ENCODE data around the gene SEMA5A. TPM values are rescaled to one million over a fixed set of nuclear protein-coding genes. Genes with fewer than 3 reads are reported as not detected.
A peak's percentile ranks its signal among the peaks of the same experiment; 100 is the strongest.

SEMA5A gene, protein sequence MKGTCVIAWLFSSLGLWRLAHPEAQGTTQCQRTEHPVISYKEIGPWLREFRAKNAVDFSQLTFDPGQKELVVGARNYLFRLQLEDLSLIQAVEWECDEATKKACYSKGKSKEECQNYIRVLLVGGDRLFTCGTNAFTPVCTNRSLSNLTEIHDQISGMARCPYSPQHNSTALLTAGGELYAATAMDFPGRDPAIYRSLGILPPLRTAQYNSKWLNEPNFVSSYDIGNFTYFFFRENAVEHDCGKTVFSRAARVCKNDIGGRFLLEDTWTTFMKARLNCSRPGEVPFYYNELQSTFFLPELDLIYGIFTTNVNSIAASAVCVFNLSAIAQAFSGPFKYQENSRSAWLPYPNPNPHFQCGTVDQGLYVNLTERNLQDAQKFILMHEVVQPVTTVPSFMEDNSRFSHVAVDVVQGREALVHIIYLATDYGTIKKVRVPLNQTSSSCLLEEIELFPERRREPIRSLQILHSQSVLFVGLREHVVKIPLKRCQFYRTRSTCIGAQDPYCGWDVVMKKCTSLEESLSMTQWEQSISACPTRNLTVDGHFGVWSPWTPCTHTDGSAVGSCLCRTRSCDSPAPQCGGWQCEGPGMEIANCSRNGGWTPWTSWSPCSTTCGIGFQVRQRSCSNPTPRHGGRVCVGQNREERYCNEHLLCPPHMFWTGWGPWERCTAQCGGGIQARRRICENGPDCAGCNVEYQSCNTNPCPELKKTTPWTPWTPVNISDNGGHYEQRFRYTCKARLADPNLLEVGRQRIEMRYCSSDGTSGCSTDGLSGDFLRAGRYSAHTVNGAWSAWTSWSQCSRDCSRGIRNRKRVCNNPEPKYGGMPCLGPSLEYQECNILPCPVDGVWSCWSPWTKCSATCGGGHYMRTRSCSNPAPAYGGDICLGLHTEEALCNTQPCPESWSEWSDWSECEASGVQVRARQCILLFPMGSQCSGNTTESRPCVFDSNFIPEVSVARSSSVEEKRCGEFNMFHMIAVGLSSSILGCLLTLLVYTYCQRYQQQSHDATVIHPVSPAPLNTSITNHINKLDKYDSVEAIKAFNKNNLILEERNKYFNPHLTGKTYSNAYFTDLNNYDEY
- total RNA-seq = 10 to 100 TPM; 16.2 to 19.7 TPM
- long read RNA-seq, partial matches to known transcripts = 2 of 4 reads
- long read RNA-seq, other reads (novel, unspliced or antisense) = 2 of 4 reads

DNA sequence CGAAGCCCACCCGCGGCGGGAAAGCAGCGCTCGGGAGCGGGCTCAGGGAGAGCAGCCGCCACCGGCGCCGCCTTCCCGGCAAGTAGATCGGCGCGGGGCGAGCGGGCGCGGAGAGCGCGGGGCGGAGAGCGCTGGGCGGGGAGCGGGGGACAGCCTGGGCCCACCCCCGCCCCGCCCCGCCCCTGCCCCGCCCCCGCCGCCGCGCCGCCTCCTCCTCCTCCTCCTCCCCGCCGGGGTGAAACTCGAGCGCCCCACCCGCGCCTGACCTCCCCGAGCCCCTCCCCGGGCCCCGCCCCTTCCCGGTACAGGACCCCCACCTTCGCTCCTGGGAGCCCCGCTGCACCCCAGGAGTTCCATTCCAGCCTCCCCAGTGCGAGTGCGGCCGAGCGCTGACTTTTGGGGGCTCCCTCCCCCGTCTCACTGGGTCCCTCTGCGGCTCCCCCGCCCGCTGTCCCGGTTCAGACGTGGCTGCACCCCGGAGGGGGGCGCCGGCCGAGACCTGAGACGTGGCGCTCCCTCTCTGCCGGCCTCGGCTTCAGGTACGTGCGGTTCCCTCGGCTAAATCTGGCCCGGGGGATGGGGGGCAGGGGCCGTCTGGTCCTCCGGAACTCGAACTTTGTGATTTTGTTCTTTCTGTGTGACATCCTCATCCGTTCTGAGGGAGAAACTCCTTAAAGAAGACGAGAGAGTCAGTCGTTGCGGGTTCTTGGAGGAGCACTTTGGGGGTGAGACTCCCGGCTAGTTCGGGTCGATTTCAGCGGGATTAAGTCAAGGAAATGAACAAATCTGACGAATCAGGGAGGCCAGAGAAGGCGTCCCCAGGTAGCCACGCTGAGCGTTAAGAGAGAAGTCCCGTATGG lies at the start of gene SEMA5A:
TSS of gene SEMA5A (minus strand) at position 84 of the 860 bp plus-strand sequence. CDS start 166,129 bp downstream, outside the sequence.
- DNase-seq = peak; percentile 82
- intact Hi-C loops (cut with DNase I) = loop anchor here (2.0 to 10.0 kb wide), 2 partner anchors 185 to 191 kb away; no protein-coding TSS in a partner anchor
- ATAC-seq = peak; percentile 87 to 89

DNA sequence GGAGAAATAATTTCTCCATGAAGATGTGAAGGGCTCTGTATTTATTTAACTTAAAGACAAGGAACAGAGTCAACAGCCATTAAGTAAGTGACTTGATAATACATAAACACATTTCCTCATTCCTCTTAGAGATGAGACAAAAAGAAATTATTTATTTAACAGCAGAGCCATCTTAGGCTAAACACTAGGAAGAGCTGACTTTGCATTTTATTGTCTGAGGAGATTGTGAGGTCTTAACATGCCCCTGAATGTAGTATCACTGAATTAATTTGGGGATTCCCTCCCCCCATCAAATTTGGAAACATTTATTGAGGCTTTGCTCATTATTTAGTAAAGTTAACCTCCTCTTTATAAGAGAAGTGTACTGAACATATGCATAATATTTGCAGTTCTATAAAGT lies 49.0 kb upstream of the SEMA5A start:
- intact Hi-C loops (cut with DNase I) = no loop called here
- ATAC-seq = no peak
- no peak for DNase-seq

DNA sequence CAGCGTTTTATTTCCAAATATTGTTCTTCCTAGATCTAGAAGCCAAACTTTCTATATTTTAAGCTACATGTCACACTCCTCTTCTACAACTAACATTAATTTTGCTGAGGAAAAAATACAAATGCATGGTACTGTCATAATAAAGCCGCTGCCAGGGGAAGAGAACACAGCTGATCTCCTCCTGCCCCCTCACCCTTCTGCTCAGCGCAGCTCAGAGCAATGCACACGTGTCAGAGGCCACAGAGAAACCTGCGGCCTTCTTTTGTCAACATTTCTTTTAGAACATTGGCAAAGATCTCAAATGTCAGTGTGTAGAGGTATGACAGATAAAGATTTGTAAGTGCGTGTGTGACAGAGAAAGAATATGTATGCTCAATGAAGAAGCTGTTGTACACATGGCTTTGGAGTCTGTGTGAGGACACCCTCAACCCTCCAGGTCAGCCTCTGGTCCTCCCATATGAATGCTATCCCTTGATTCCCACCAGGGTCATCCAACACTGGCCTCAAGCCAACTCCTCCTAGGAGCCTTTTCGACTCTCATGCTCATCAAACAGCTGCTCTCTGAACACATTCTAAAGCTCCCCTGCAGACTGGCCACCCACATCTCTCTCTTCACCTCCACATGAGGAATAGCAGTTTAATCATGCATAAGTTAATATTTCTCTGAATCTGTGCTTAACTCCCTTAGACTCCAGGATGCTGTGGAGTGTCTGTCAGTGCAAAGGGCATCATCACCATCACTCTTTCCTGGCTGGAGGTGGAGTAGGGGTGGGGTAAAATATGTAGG lies 43.4 kb upstream of the SEMA5A start:
- no peak for ATAC-seq
- intact Hi-C loops (cut with DNase I) = no loop called here
- DNase-seq = no peak

DNA sequence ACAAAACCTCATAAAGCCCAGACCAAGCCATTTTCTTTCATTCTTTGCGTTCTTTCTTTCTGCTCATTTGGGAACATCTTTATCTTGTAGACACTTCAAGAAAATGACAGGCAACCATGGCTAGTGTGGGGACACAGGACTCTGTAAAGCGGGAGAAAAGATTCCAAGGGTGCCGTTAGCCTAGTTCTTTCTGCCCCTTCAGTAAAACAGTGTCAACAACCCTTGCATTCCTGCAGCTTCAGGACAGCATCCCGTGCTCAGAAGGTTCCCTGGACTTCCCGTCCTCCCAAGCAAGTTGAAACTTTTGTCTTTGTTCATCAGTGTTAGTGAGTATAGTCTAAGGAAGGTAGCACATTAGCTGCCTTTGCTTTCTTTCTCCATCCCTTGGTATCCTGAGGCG lies 42.4 kb upstream of the SEMA5A start:
- no peak for ATAC-seq
- intact Hi-C loops (cut with DNase I) = no loop called here

DNA sequence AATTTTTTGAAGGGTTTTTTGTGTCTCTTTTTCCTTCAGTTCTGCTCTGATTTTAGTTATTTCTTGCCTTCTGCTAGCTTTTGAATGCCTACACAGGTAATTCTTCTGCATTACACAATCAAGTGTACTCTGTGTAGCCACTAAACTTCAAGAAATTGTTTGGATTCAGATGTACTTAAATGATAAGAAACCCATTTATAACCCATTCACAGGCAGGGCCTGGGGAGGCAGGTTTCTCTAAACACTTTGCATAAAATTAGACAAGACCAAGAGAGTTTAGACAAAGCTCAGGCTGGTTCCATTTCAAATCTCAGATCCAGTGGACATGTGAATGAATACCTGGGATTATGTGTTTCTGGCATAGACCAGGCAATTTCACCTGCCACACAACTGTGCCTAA lies 41.3 kb upstream of the SEMA5A start:
- intact Hi-C loops (cut with DNase I) = no loop called here
- ATAC-seq (no peak), DNase-seq (no peak)

More for the DNA sequence above, 42.4 kb upstream of the SEMA5A start:
- no peak for DNase-seq

DNA sequence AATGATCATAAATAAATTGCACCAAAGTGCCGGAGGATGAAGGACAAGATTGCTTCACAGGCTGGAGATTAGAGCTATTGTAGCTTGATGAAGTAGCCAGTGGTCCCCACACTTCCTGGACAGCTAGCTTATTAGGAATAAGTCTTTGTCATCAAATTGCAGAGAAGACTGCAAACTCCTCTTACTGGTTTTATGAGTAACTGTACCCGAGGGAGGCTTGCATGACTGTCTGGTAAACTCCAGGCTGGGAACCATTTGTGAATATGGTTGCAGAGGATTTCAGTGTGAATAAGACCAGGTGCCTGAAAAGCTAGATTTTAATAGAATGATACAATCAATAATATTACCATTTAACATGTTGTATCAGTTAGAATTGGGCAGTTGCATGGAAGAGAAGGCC lies 36.5 kb upstream of the SEMA5A start:
- DNase-seq = no peak
- intact Hi-C loops (cut with DNase I) = no loop called here
- no peak for ATAC-seq

DNA sequence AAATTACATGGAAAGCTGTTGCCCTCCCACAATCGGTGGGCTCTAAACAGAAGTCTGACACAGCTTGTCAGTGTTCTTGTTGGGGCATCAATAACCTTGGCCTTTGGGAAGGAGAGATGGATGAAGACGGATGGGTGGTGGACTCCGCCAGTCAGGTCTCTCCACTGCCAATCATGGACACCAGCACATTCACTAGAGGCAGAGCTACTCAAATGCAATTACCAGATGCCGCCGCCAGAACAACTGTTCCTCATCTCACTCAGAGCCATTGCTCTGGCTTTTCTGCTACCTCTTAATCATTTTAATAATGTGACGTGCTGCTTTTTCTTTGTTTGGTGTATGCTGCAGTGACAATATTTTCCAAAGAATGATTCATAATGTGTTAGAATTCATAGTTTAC lies 27.9 kb upstream of the SEMA5A start:
- intact Hi-C loops (cut with DNase I) = no loop called here
- no peak for ATAC-seq

DNA sequence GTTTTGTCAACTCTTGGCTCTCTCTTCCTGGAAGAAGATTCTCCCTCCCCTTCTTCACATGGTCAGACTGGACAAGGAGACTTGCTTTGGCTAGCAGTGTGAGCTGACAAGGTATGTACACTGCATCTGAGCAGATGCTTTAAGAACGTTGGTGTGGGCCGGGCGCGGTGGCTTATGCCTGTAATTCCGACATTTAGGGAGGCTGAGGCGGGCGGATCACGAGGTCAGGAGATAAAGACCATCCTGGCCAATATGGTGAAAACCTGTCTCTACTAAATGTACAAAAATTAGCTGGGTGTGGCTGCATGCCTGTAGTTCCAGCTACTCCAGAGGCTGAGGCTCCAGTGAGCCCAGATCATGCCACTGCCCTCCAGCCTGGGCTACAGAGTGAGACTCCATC lies 26.4 kb upstream of the SEMA5A start:
- no peak for ATAC-seq
- intact Hi-C loops (cut with DNase I) = no loop called here
- no peak for DNase-seq

More for the DNA sequence above, 27.9 kb upstream of the SEMA5A start:
- no peak for DNase-seq

DNA sequence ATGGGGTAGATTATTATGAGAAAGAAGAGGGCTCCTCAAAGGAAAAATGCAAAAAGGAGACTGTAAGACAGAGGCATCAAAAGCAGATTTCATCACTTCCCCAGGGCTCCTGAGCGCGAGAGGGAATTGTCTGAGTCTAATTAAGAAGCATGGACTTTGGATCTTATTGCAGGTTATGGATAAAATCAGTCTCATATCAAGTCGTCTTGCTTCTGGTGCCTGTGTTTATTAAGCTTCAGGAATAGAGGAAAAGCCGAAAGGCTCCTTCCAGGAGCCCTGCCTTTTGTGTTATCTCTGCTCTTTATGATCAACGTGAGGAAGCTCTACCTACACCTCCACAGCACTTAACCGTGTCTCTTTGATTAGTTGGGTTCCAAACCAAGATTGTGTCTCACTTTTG lies 25.0 kb upstream of the SEMA5A start:
- intact Hi-C loops (cut with DNase I) = no loop called here

DNA sequence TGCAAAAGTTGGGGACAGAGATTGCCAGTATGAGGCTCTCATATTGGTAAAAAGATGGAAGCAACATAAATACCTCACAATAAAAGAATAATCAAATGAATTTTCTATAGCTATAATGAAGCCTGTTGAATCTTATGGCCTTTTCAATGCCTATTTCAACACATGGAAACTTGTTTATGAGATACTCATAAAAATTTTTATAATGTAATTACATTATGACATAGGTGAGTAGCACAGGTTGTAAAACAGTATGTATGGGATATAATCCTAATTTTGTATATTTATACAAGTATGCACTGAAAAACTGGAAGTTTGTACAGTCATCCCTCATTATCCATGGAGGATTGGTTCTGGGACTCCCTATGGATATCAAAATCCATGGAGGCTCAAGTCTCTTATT lies 21.2 kb upstream of the SEMA5A start:
- ATAC-seq = no peak
- DNase-seq = no peak
- intact Hi-C loops (cut with DNase I) = no loop called here

More for the DNA sequence above, 25.0 kb upstream of the SEMA5A start:
- DNase-seq (no peak), ATAC-seq (no peak)

DNA sequence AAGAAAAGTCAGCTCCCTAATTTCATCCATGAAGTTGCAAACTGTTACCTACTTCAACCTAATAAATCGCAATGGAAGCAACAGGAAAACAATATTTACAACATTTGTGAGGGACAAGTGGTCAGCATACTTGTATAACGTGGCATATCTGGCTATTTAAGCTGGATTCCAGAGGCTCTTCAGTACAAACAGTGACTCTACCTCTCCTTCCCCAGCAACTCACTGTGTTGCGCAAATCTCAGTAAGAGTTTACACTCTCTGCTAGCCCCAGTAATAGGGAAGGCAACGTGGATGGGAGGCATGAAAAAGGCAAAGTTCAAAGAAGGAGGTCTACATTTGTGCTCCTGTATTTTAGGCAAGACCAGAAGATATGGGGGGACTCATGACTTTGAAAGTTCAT lies 18.9 kb upstream of the SEMA5A start:
- intact Hi-C loops (cut with DNase I) = no loop called here
- DNase-seq = no peak
- ATAC-seq = no peak

DNA sequence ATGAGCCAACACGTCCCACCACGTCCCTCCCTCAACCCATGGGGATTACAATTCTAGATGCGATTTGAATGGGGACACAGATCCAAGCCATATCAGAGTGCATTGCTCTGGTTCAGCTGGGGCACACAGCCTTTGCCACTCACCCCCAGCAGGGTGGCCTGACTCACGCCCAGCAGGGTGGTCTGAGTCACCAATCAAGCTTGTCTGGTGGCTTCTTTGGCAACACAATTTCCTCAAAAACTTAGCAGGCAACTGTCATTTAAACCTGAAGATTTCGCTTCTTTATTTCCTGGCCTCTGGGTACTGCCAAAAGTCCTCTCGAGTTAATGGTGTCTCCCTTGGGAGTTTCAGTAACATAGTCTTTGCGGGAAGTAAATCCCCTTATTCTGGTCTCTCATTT lies 16.3 kb upstream of the SEMA5A start:
- ATAC-seq (no peak), DNase-seq (no peak)
- intact Hi-C loops (cut with DNase I) = no loop called here

DNA sequence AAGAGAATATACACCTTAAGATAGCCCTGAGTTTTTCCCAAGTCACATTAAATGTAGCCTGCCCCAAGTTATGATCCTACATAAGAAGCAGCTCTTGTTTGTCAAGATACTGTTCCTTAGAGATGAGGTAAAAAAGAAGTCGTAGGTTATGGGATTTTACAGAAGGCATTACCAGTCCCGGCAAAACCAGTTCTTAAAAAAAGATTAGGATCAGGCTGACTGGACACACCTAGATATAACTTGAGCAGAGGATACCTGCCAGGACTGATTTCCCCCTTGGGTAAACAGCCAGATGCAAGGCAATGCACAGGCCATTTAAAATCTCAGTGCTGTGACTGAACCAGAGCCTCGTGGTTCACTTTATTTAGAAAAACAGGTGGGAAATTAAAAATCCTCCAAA lies 14.1 kb upstream of the SEMA5A start:
- no peak for ATAC-seq
- DNase-seq = no peak
- intact Hi-C loops (cut with DNase I) = no loop called here

DNA sequence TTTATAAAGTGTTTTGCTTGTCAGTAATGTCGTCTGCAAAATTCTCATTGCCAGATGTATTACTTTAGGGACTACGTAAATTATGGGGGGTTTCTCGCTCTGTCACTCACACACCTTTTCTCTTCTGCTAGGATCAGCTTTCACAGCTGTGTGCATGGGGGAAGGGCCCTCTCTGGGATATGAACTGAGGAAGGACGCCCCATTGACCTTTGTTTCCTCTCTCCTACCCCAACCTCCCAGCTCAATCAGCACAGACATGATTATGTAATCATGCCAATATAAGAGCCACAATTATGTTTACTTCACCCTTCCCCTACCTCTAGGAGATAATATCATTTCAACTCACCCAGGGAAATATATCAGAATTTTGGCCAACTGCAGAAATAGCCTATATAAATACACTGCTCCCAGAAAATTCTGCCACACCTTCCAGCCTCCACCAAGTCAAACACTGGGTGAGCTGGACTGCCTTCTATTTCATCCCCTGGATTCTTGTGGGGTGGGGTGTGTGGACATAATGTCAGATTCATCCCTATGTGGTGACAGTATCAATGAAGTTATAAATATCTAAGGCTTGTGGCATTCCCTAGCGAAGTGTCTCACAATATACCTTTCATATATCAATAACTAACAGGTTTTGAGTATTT lies 12.6 kb upstream of the SEMA5A start:
- no peak for ATAC-seq
- DNase-seq = no peak
- intact Hi-C loops (cut with DNase I) = no loop called here

DNA sequence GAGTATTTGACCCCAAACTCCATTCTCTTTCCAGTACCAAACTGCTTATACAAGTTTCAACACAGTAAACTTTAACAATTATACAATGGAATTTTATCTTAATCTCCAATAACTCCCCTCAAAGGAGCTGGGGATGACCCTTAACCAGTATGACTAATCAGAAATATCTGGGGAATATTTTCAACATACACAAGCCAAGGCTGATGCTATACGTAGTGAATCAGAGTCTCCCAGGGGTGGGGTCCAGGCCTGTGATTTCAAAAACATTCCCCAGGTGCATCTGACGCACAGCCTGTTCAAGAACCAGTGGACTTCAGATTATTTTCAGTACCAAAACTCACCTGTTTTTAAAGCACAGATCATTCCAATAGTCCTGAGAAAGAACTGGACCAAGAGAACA lies 11.8 kb upstream of the SEMA5A start:
- no peak for DNase-seq

DNA sequence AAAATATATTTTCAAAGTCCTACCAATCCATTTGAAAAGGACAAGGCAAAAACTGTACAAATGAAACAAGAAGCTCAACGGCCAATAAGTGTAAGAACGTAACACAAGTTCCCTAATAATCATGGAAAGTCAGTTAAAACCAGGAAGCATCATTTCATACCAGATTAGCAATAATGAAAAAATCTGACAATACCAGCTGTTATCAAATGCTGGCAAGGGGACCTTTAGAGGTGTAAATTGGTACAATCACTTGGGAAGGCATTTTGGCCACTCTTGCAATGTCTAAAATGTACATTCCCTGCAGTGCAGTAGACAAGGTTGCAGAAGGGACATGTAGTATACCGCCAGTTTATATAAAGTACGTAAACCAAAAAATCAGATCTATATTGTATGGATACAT lies 10.1 kb upstream of the SEMA5A start:
- DNase-seq (no peak), ATAC-seq (no peak)
- intact Hi-C loops (cut with DNase I) = no loop called here

More for the DNA sequence above, 11.8 kb upstream of the SEMA5A start:
- ATAC-seq = no peak
- intact Hi-C loops (cut with DNase I) = no loop called here

DNA sequence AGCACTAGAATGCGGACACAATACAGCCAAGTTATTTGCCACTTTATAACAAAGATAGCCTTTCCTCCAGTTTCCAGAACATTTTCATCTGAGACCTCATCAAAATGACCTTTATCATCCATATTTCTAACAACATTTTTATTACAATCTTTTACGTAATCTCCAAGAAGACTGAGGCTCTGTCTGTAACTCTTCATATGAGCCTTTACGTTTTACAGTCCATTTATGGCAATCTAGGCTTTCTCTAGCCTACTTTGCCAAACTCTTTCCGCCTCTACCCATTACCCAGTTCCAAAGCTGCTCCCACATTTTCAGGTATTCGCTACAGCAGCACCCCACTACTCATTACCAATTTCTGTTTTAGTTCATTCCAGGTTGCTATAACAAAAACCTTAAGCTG lies 8.2 kb upstream of the SEMA5A start:
- DNase-seq (no peak), ATAC-seq (no peak)
- intact Hi-C loops (cut with DNase I) = no loop called here

DNA sequence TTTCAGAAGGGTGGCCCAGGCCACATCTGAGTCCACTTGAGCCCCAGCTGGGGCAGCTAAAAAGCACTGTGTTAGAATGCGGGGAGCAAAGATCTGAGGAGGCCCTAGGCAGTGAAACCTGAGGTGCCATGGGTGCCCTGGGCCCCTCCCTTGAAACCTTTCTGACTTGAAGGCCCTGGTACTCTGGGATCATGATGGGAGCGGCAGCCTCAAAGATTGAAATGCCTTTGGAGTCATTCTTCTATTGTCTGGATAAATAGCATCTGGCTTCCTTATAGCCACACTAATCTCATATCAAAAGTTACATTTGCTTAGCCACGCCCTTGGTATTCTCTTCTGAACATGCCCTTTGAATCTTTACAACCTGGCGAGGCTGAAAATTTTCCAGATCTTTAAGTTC lies 7.7 kb upstream of the SEMA5A start:
- DNase-seq (no peak), ATAC-seq (no peak)
- intact Hi-C loops (cut with DNase I) = no loop called here

Measured in left cardiac atrium (tissue), 4 donors.